Measurements from ENCODE around the gene BACE2.
"Not testable (repeated sequence)": the region's sequence is repeated elsewhere in the genome, so short reads cannot be mapped to it uniquely, and the experiment has no call there.

Gene BACE2

GRCh38 chr21:41243107-41243506, 75.1 kb downstream of the BACE2 start:
- no peak for DNase-seq

GRCh38 chr21:41244266-41244880, 76.4 kb downstream of the BACE2 start:
- DNase-seq: not testable (repeated sequence)

- DNase-seq: no peak
Observed at GRCh38 chr21:41245509-41246135, 77.7 kb downstream of the BACE2 start.

GRCh38 chr21:41246808-41247207, 78.8 kb downstream of the BACE2 start:
- DNase-seq: no peak

- DNase-seq: no peak
Observed at GRCh38 chr21:41247561-41248545, 79.9 kb downstream of the BACE2 start.

GRCh38 chr21:41249476-41249875, 81.5 kb downstream of the BACE2 start:
- no peak for DNase-seq

GRCh38 chr21:41250519-41250918, 82.6 kb downstream of the BACE2 start:
- DNase-seq: no peak

- no peak for DNase-seq
Observed at GRCh38 chr21:41251961-41252642, 84.1 kb downstream of the BACE2 start.

- no peak for DNase-seq
Observed at GRCh38 chr21:41254090-41254700, 86.2 kb downstream of the BACE2 start.

- DNase-seq: no peak
Observed at GRCh38 chr21:41255190-41255589, 87.2 kb downstream of the BACE2 start.

GRCh38 chr21:41256231-41256630, 88.3 kb downstream of the BACE2 start:
- DNase-seq: not testable (repeated sequence)

GRCh38 chr21:41256771-41257702, 89.1 kb downstream of the BACE2 start:
- no peak for DNase-seq

- DNase-seq: no peak
Observed at GRCh38 chr21:41258617-41259016, 90.7 kb downstream of the BACE2 start.

- DNase-seq: no peak
Observed at GRCh38 chr21:41260428-41260827, 92.5 kb downstream of the BACE2 start.

GRCh38 chr21:41267346-41267745, 99.4 kb downstream of the BACE2 start:
- no peak for DNase-seq

GRCh38 chr21:41269535-41269934, 101.6 kb downstream of the BACE2 start:
- DNase-seq: no peak

- no peak for DNase-seq
Observed at GRCh38 chr21:41277196-41277595, 109.2 kb downstream of the BACE2 start.

GRCh38 chr21:41277846-41278245, 109.9 kb downstream of the BACE2 start:
- DNase-seq: no peak

GRCh38 chr21:41280115-41280919, 112.4 kb downstream of the BACE2 start:
- DNase-seq: no peak

- no peak for DNase-seq
Observed at GRCh38 chr21:41282412-41282811, 114.5 kb downstream of the BACE2 start.
